Activated naive CD8-positive, alpha-beta T cell treated with anti-CD3 and anti-CD28 coated beads for 36 hours (primary cell): ENCODE data around the gene CASP4. TPM values are rescaled to one million over a fixed set of nuclear protein-coding genes. Genes with fewer than 3 reads are reported as not detected.

ENCODE experiments used
- DNase-seq: peaks from one replicate; pipeline ENCODE4 v3.0.0; 2021
- H3K27ac Mint-ChIP-seq: one replicate; pipeline ENCODE4 v1.8.0; 2022; ENCODE audit warnings: mild to moderate bottlenecking, moderate library complexity, mixed read lengths
- H3K27me3 Mint-ChIP-seq: one replicate; pipeline ENCODE4 v1.8.0; 2022; ENCODE audit warnings: mild to moderate bottlenecking, mixed read lengths
- H3K36me3 Mint-ChIP-seq: one replicate; pipeline ENCODE4 v1.8.0; 2021; ENCODE audit warnings: mild to moderate bottlenecking, mixed read lengths
- H3K4me1 Mint-ChIP-seq: one replicate; pipeline ENCODE4 v1.8.0; 2021; ENCODE audit warnings: mixed read lengths
- H3K4me3 Mint-ChIP-seq: one replicate; pipeline ENCODE4 v1.8.0; 2022; ENCODE audit warnings: mild to moderate bottlenecking, moderate library complexity, mixed read lengths
- H3K9me3 Mint-ChIP-seq: one replicate; pipeline ENCODE4 v1.8.0; 2022; ENCODE audit warnings: mixed read lengths
- total RNA-seq, 2 experiments: library from RNA; stranded (reverse); gene quantifications; one replicate each; pipeline ENCODE4 v1.2.3, GENCODE V29; 2021

Gene CASP4
- total RNA-seq, 2 experiments from 2014 or later: 43.9 to 51.8 TPM

- Mint-ChIP-seq H3K27me3 (no peaks in the 10 kb centered on the region), H3K9me3 (peaks cover 39% of the 10 kb centered on the region), H3K36me3 (peaks cover 32% of the 10 kb centered on the region), H3K4me1 (no peaks in the 10 kb centered on the region), H3K27ac (no peak overlapping the region), H3K4me3 (no peak overlapping the region)
- DNase-seq: no peak
These were observed 41.4 kb downstream of the CASP4 start for GRCh38 chr11:104926771-104927611.

- Mint-ChIP-seq H3K27ac (no peak overlapping the region), H3K27me3 (no peaks in the 10 kb centered on the region), H3K4me3 (no peak overlapping the region), H3K36me3 (peaks cover 31% of the 10 kb centered on the region), H3K4me1 (peaks cover 2% of the 10 kb centered on the region), H3K9me3 (peaks cover 38% of the 10 kb centered on the region)
- DNase-seq: no peak
These were observed 42.5 kb downstream of the CASP4 start for GRCh38 chr11:104925850-104926249.

- Mint-ChIP-seq H3K27ac (peak overlapping the region; percentile 87), H3K27me3 (no peaks in the 10 kb centered on the region), H3K36me3 (peaks cover 5% of the 10 kb centered on the region), H3K4me3 (peak overlapping the region; percentile 69), H3K9me3 (peaks cover 9% of the 10 kb centered on the region), H3K4me1 (peaks cover 42% of the 10 kb centered on the region)
- DNase-seq: no peak
These were observed 50.1 kb downstream of the CASP4 start for GRCh38 chr11:104918113-104918824.

- Mint-ChIP-seq H3K36me3 (peaks cover 1% of the 10 kb centered on the region), H3K27ac (peak overlapping the region; percentile 87), H3K27me3 (no peaks in the 10 kb centered on the region), H3K9me3 (peaks cover 5% of the 10 kb centered on the region), H3K4me1 (peaks cover 42% of the 10 kb centered on the region), H3K4me3 (peak overlapping the region; percentile 69)
- no peak for DNase-seq
These were observed 50.9 kb downstream of the CASP4 start for GRCh38 chr11:104917271-104918112.

- Mint-ChIP-seq H3K9me3 (peaks cover 2% of the 10 kb centered on the region), H3K4me1 (peaks cover 45% of the 10 kb centered on the region), H3K4me3 (peak overlapping the region; percentile 74), H3K27me3 (no peaks in the 10 kb centered on the region), H3K27ac (peak overlapping the region; percentile 78), H3K36me3 (peaks cover 3% of the 10 kb centered on the region)
- DNase-seq: no peak
These were observed 51.9 kb downstream of the CASP4 start for GRCh38 chr11:104916442-104916841.

- Mint-ChIP-seq H3K27ac (no peak overlapping the region), H3K9me3 (peaks cover 2% of the 10 kb centered on the region), H3K27me3 (no peaks in the 10 kb centered on the region), H3K36me3 (peaks cover 10% of the 10 kb centered on the region), H3K4me3 (no peak overlapping the region), H3K4me1 (peaks cover 39% of the 10 kb centered on the region)
- DNase-seq: no peak
These were observed 56.3 kb downstream of the CASP4 start for GRCh38 chr11:104912102-104912501.

- Mint-ChIP-seq H3K27ac (peak overlapping the region; percentile 3), H3K4me3 (no peak overlapping the region), H3K36me3 (peaks cover 14% of the 10 kb centered on the region), H3K27me3 (no peaks in the 10 kb centered on the region), H3K4me1 (peaks cover 16% of the 10 kb centered on the region), H3K9me3 (peaks cover 6% of the 10 kb centered on the region)
- DNase-seq: no peak
These were observed 60.2 kb downstream of the CASP4 start for GRCh38 chr11:104908186-104908531.

GRCh38 chr11:104907521-104908185 lies 60.7 kb downstream of the CASP4 start:
- DNase-seq: no peak
- H3K4me1 Mint-ChIP-seq: peaks cover 16% of the 10 kb centered on the region
- H3K9me3 Mint-ChIP-seq: peaks cover 6% of the 10 kb centered on the region
- peak overlapping the region; percentile 3 for H3K27ac Mint-ChIP-seq
- H3K36me3 Mint-ChIP-seq: peaks cover 15% of the 10 kb centered on the region
- no peaks in the 10 kb centered on the region for H3K27me3 Mint-ChIP-seq
- no peak overlapping the region for H3K4me3 Mint-ChIP-seq

GRCh38 chr11:104905271-104905670 lies 63.1 kb downstream of the CASP4 start:
- DNase-seq: no peak
- H3K36me3 Mint-ChIP-seq: peaks cover 14% of the 10 kb centered on the region
- H3K27me3 Mint-ChIP-seq: no peaks in the 10 kb centered on the region
- H3K4me3 Mint-ChIP-seq: no peak overlapping the region
- H3K9me3 Mint-ChIP-seq: peaks cover 6% of the 10 kb centered on the region
- H3K4me1 Mint-ChIP-seq: peaks cover 11% of the 10 kb centered on the region
- H3K27ac Mint-ChIP-seq: no peak overlapping the region

GRCh38 chr11:104899226-104899625 lies 69.1 kb downstream of the CASP4 start:
- peaks cover 7% of the 10 kb centered on the region for H3K4me1 Mint-ChIP-seq
- no peaks in the 10 kb centered on the region for H3K27me3 Mint-ChIP-seq
- no peak for DNase-seq
- peaks cover 4% of the 10 kb centered on the region for H3K36me3 Mint-ChIP-seq
- no peaks in the 10 kb centered on the region for H3K9me3 Mint-ChIP-seq
- no peak overlapping the region for H3K4me3 Mint-ChIP-seq
- H3K27ac Mint-ChIP-seq: no peak overlapping the region

GRCh38 chr11:104898685-104899013 lies 69.7 kb downstream of the CASP4 start:
- H3K4me3 Mint-ChIP-seq: no peak overlapping the region
- DNase-seq: no peak
- H3K27ac Mint-ChIP-seq: no peak overlapping the region
- no peaks in the 10 kb centered on the region for H3K27me3 Mint-ChIP-seq
- H3K4me1 Mint-ChIP-seq: peaks cover 7% of the 10 kb centered on the region
- peaks cover 4% of the 10 kb centered on the region for H3K36me3 Mint-ChIP-seq
- no peaks in the 10 kb centered on the region for H3K9me3 Mint-ChIP-seq

- H3K4me3 Mint-ChIP-seq: peak within 1 kb of the TSS; percentile 38
- peaks cover 2% of the 10 kb centered on the region for H3K36me3 Mint-ChIP-seq
- peak within 1 kb of the TSS; percentile 26 for H3K27ac Mint-ChIP-seq
- no peak for DNase-seq
- H3K27me3 Mint-ChIP-seq: no peaks in the 10 kb centered on the region
- H3K9me3 Mint-ChIP-seq: no peaks in the 10 kb centered on the region
- H3K4me1 Mint-ChIP-seq: peaks cover 7% of the 10 kb centered on the region
These were observed 70.3 kb downstream of the CASP4 start, which contains the start of gene CASP12 for GRCh38 chr11:104897891-104898684. Gene CASP12, minus strand, starts transcription at chr11:104898460.

- peaks cover 5% of the 10 kb centered on the region for H3K4me1 Mint-ChIP-seq
- H3K36me3 Mint-ChIP-seq: peaks cover 2% of the 10 kb centered on the region
- no peak overlapping the region for H3K27ac Mint-ChIP-seq
- H3K9me3 Mint-ChIP-seq: no peaks in the 10 kb centered on the region
- H3K4me3 Mint-ChIP-seq: no peak overlapping the region
- no peaks in the 10 kb centered on the region for H3K27me3 Mint-ChIP-seq
- no peak for DNase-seq
These were observed 72.7 kb downstream of the CASP4 start for GRCh38 chr11:104895634-104896033.

GRCh38 chr11:104893876-104894275 lies 74.5 kb downstream of the CASP4 start:
- H3K9me3 Mint-ChIP-seq: no peaks in the 10 kb centered on the region
- H3K4me1 Mint-ChIP-seq: peaks cover 5% of the 10 kb centered on the region
- H3K36me3 Mint-ChIP-seq: peaks cover 2% of the 10 kb centered on the region
- H3K27me3 Mint-ChIP-seq: no peaks in the 10 kb centered on the region
- H3K27ac Mint-ChIP-seq: no peak overlapping the region
- no peak for DNase-seq
- no peak overlapping the region for H3K4me3 Mint-ChIP-seq
